AML-193 (cell line): ENCODE measurements around the gene ATRNL1.
A peak's percentile ranks its signal among the peaks of the same experiment; 100 is the strongest.
"Not testable (repeated sequence)": the region's sequence is repeated elsewhere in the genome, so short reads cannot be mapped to it uniquely, and the experiment has no call there.

ENCODE experiments used
- DNase-seq, 2 experiments: peaks; one replicate each; lab custom pipeline; 2025; lab: John Stamatoyannopoulos, UW

ATRNL1 gene

DNA sequence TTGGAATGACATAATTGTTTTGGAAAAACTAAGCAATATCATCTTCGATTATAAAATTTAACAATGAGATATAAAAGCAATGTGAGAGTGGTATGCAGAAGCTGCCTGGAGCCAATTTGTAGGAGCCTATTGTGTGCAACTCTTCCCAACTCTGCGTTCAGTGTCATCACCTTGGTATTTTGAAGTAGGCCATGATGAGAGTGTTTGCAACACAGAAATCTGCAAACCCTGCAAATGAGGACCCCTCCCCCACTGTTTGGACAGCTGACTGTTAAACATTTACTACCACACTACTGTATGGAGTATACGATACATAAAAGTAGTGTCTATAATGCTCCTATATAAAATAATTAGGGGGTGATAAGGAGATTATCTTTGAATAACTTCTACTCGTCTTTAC lies 531.3 kb downstream of the ATRNL1 start:
- no peak for DNase-seq

DNA sequence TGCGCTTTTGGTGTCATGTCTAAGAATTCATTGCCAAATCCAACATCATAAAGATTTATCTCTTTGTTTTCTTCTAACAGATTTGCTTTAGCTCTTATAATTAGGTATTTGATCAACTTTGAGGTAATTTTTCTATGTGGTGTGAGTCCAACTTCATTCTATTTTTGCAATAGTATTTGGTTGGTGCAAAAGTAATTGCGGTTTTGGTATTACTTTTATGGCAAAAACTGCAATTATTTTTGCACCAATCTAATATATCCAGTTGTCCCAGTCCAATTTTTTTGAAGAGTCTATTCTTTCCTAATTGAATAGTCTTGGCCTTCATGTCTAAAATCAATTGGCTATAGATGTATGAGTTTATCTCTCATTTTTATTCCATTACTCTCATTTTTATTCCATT lies 535.5 kb downstream of the ATRNL1 start:
- DNase-seq = no peak

DNA sequence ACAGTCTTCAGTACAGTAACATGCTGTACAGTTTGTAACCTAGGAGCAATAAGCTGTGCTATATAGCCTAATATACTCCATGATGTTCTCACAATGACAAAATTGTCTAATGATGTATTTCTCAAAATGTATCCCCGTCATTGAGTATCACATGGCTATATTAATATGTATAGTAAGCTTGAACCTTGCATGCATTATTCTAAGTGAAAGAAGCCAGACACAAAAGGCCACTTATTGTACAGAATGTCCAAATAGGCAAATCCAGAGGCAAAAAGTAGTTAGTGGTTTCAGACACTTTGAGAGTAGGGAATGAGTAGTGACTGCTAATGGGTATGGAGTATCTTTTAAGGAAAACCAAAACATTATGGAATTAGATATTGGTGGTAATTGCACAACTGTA lies 545.1 kb downstream of the ATRNL1 start:
- DNase-seq = no peak

DNA sequence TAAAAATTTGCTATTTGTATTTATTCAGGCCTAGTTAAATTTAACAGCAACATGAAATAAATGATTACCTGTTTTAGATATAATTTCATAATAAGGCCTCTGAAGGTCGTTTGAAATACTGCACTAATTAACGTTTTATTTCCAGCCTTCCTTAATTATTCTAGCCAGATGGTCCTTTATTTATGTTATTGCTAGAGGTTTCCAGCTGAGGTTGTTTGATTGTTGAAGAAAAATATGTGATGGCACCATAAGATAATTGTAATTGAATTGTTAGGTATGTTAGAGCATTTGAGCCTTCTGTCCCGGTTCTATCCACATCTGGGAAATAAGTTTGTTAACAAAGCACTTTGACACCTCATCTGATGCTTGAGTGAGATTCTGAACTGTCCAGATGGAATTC lies 556.1 kb downstream of the ATRNL1 start:
- no peak for DNase-seq

DNA sequence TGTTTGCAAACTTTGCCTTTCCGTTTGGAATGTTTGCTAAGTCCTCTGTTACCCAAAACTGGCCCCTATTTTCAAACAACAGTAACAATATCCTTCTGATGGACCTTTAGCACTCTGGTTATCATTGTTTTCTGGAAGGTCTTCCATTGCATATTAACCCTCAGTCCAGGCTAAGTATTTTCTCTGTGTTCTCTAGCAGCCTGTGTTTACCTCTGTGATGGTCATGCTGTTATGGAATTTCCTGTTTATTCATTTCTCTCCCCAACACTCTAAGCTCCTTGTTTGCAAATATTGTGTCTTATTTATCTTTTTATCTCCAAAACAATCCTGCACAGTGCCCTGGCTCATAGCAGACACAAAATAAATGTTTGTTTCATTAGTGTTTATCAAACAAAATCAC lies 560.3 kb downstream of the ATRNL1 start:
- DNase-seq = no peak

DNA sequence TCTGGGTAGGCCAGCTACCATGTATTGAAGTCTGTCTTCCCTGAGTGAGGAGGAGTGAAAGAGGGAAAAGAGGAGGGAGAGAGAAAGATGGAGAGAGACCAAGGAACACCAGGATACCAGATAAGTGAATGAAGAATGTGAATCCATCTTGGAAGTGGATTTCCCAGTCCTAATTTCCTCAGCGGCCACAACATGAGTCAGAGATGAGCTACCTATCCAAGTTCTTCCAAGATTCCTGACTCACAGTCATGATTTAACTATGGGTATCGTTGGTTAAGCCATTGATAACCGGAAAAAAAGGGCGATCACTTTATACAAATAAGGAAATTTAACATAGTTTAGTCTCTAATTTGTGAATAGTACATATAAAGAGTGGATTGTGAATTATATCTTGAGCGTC lies 561.8 kb downstream of the ATRNL1 start:
- no peak for DNase-seq

DNA sequence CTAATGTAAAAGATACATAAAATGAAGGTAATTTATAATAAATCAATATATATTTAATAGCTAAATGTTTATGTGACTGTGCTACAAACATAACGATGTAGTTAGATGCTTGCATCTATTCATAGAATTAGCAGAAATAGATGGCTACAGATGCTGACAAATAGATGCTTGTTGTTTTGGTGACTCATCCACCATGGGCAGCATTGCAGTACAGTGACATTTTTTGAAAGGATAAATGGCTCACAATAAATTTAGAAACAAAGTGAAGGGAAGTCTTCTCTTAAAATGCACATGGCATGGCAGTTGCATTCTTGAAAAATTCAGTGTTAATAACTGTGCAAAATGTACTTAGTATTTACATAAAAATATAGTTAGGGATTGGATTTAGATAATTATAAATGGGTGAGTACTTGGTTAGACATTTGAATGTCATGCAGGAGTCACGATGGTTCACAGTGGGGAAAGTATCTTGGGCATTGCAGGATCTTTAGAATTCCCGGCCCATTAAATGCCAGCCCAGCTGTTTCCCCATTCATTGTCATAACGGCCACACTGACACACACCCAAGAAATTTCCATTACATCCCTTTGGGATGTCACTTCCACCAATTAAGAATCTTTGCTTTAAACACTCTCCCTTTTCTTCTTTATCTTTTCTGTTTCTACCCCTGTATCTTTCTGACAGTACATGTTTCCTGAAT lies 564.1 kb downstream of the ATRNL1 start:
- DNase-seq = no peak

DNA sequence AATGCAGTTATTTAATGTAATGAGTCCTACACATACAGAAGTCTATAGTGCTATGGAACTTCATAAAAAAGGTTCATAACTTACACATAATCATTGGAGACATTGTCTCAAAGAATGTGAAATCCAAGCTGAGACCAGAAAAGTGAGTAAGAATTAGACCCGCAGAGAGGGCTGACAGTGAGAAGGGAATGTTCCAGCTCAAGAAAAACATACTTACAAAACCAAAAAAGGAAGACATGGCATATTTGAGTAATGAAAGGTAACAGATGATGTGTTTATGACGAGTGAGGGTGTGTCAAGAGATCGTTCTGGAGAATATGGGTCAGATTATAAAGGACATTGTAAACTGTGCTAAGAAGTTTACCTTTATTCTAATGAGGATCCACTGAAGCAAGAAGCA lies 566.5 kb downstream of the ATRNL1 start:
- no peak for DNase-seq

DNA sequence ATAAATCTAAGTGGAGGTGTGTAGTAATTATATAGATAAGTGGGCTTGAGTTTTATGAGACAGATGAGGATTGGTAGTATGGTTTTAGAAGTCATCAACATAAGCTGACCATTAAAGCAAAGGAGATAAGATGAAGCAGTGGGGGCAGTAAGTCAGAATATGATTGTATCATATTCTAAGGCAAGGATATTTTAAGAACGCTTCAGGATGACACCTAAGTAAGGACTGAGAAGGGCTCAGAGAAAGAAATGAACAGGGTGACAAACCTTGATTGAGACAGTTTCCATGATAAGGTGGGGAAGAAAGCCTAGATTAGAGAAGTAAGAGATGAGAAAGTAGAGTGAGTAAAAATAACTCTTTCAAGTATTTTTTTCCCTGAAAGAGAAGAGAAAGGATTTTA lies 567.2 kb downstream of the ATRNL1 start:
- DNase-seq = no peak

DNA sequence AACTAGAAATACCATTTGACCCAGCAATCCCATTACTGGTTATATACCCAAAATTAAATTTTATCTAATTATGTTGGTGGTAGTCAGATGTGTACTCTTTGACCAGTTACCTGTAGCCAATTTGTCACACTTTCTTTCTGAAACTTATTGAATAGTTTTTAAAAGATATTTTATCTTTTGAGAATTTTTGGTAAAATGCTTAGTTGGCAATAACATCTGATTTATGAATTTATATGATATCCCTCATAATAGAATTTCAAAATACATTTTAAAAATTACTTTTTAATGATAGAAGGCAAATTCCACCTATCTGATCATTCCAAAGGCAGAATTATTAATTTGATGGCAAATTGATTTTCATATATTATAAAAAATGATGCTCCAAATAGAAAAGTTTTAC lies 569.3 kb downstream of the ATRNL1 start:
- DNase-seq = no peak

DNA sequence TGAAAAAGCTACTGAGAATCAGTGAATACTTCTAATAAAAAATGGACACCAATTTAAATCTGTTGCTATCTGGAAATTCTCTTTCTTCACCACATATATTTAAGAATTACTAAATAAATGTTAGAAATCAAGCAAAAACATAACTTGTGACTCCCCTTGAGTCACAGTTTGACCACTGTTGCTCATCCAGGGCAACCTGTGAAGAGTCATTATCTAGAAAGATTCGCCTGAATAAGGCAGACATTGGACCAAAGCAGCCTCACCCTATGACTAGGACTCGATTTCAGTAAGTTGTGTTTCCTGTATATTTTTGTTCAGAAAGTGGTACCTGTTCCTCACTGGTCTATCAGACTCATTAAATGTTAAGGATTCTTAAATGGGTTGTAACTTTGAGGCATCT lies 572.4 kb downstream of the ATRNL1 start:
- DNase-seq = no peak

DNA sequence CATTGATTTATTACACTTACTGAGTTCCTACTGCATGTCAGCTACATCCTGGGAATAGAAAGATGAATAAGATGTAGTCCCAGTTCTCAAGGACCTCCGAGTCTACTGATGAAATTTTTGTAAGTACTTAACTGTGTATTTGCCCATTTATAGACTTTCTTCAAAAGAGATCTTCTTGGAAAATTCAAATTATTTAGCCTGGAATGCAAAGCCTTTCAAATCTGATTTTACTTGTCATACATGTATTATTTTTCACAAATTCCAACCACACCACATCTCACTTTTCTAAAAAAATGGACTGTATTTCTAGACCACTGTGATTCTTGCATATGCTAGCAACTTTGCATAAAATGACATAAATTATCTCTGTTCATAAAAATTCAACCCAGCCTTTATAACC lies 581.3 kb downstream of the ATRNL1 start:
- DNase-seq = no peak

DNA sequence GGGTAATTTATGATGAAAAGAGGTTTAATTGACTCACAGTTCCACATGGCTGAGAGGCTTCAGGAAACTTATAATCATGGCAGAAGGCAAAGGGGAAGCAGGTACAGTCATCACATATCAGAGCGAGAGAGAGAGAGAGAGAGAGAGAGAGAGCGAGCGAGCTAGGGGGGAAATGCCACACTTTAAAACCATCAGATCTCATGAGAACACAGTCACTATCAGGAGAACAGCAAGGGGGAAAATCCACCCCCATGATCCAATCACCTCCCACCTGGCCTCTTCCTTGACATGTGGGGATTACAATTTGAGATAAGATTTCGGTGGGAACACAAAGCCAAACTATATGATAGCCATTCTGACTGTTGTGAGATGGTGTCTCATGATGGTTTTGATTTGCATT lies 603.6 kb downstream of the ATRNL1 start:
- no peak for DNase-seq

DNA sequence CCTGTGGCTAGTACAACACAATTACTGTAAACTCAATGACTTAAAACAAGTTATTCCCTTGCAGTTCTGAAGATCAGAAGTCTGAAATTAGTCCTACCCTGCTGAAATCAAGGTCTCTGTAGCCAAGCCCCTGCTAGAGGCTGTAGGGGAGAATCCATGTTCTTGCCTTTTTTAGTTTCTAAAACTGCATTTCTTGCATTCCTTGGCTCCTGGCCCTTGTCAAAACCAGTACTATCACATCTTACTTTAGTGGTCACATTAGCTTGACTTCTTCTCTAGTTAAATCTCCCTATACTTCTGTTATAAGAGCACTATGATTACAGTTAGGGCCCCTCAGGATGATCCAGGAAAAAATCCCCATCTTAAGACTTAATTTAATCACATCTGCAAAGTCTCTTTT lies 612.9 kb downstream of the ATRNL1 start:
- DNase-seq = no peak

DNA sequence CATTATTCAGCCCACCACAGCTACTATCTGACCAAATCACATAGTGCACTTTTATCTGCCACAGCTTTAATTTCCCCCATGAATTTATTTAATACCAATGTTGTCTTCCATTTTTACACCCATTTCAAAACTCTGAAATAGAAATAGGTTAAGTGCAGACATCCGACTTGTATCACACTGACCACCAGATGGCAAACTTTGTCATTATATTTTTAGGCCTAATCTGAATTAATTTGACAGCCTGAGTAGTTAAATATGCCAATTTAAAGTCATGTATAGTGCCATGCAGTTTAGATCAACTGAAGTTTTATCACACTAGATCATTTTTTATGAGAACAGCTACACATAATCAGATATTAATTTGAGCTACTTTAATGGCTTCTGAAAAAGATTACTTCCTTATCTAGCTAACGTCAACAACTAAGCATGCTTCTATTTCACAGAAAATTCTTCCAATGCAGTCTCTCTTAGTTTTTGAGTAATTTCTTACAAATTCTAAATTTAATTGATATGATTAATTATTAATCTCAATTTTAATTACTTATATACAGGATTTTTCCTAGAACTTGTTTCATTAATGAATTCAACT lies 613.4 kb downstream of the ATRNL1 start:
- peak; percentile 26 to 35 for DNase-seq

DNA sequence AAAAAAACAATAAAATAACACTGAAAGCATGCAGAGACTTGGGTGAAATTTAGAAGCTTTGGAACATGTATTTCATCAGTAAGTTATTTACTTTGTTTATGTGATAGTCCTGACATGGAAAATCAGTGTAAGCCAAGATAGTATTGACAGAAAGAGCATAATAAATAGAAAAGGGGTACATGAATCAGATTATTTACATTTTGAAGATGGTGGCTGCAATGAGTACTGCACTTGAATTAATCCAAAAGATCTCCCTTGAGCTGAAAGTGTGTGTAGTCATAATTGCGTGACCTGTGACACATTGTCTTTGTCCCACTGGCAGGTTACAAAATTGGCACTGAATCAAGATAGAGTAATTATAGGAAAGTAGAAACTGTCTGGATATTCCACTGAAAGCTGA lies 617.0 kb downstream of the ATRNL1 start:
- no peak for DNase-seq

DNA sequence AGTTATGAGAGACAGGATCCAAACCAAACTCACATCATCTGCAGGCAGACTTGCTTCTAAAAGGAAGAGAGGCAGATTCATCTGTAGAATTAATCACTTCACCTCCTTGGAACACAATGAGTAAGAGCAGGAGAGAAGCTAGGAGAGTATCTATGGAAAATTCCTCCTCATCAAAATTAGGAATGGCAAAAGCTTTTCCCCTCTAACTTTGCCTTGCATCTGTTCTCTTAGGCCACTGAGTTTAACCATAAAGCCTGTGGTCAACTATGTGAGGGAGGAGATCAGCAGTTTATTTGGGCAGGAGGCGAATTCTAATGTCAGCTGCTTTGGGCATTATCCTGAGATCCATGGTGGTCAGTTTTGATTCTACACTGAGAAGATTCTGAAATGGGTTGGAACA lies 618.1 kb downstream of the ATRNL1 start:
- no peak for DNase-seq

DNA sequence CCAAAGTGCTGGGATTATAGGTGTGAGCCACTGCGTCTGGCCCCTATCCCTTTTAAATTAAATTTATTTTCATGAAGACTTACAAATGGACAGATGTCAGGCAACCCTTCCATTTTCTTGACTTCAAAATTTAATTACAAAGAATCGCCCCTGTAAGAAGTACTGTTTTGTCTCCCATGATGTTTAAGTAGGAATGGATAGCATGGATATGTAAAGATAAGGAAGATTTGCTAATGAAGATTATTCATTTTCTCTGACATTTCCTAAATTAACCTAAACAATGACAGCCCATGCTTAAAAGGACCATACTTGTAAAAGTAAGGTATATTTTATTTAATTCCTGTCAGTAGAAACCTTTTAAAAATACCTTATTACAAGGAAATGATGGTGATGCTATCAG lies 627.0 kb downstream of the ATRNL1 start:
- no peak for DNase-seq

DNA sequence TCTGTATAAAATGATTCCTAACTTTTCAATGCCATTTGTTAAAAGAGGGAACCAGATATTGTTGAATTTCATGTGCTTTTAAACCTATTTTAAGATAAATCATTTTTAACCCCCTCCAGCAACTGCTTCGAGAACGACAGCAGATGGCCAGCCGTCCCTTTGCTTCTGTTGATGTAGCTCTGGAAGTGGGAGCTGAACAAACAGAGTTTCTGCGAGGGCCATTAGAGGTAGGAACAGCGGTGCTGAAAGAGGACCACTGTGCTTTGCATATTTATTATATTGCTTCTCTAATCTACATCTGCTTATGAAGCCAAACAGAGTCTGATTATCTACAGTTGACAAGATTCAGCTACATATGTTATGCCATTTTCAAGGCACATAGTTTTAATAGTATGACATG lies 634.0 kb downstream of the ATRNL1 start:
- DNase-seq = no peak

DNA sequence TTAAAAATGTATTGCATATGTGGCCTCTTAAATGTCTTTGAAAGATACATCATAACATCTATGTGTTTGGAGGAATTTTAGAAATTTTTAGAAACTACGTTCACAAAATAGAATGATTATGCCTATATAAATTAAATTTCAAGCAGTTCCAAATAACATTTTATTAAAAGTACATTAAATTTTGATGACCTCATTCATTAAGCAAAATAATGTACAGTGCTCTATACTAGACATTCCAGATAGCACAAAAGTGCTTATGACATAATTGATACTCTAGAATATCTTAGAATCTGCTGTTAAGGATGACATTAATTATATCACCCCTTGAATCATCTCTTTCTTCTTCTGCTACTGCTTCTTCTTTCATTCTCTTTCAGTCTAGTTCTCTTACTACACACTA lies 650.9 kb downstream of the ATRNL1 start:
- no peak for DNase-seq

DNA sequence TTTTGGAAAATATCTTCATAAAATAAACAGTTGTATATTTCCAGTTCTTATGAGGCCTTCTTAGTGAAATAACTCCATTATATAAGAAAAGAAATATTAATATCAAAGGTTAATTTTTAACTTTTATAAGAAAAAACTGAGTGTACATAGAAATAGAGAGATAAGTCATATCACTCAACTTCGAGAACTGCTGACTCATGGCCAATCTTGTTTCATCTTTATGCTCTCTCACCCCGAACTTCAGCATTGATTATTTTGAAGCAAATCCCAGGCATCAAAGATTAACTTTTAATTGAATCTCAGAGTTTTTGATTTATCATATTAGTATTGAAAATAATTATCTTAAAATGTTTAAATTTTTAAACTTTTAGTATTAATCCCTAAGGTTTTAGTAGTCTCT lies 652.8 kb downstream of the ATRNL1 start:
- no peak for DNase-seq

DNA sequence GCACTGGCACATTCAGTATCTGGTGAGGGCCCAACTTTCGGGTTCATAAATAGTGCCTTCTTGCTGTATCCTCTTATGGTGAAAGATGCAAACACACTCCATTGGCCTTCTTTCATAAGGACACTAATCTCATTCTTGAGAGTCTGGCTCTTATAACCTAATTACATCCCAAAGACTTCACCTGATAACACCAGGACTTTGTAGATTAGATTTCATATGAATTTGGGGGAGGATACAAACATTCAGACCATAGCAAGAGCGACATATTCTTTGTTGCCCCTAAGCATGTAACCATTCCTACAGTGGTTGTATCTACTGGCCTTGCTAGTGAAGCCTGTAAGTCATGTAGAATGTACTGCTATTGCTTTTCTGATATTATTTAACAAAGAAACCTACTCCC lies 654.6 kb downstream of the ATRNL1 start:
- no peak for DNase-seq

DNA sequence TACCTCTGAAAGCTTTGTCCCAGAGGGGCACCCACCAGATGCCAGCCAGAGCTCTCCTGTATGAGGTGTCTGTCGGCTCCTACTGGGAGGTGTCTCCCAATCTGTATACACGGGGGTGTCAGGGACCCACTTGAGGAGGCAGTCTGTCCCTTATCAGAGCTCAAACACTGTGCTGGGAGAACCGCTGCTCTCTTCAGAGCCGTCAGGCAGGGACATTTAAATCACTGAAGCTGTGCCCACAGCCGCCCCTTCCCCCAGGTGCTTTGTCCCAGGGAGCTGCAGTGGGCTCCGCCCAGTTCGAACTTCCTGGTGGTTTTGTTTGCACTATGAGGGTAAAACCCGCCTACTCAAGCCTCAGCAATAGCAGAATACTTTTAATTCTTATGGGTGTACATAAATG lies 665.3 kb downstream of the ATRNL1 start:
- DNase-seq = not testable (repeated sequence)

DNA sequence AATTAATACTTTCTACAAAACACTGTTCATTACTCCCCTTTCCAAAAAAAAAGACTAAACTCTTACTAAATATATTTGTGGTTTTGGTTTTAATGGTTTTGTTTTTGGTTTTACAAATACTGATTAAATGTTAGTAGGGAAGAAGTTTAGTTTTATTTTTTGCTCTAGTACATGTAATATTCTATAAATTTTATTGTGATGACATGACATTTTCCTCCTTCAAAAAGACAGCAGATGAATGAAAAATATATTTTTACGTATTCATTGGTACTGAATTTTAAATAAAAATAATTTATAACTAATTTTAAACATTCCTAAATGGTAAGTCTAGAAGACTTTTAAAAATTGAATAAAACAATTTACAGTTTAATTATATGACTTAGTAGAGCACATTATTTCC lies 667.0 kb downstream of the ATRNL1 start:
- no peak for DNase-seq
